K562 (cell line): ENCODE data around the gene HUNK. TPM values are rescaled to one million over a fixed set of nuclear protein-coding genes. Genes with fewer than 3 reads are reported as not detected.

Experiments
- ATAC-seq: fragments of 200-7000 bp; cut with Tn5 transposase; 3 replicates; pipeline ENCODE4 v1.9.1; 2020; ENCODE audit warnings: moderate library complexity
- BruUV-seq: library from RNA; stranded (reverse); fragments of 400-500 nt; replicated peaks from 2 replicates; lab custom pipeline; 2021; lab: Mats Ljungman, UMichigan
- CTCF ChIA-PET: fragments of 300-600 bp; formaldehyde crosslinking; extraction: SDS; loops from one replicate; lab custom pipeline; 2021; ENCODE audit warnings: low intra/inter-chr PET ratio; lab: Yijun Ruan, JAX
- POLR2A ChIA-PET: fragments of 300-600, 350-650 bp; sonication (Branson Sonifier 250); formaldehyde crosslinking; extraction: SDS; loops from one replicate; lab custom pipeline; 2021; ENCODE audit warnings: antibody characterized with exemption, inconsistent platforms; lab: Yijun Ruan, JAX
- DNase-seq, 4 experiments: peaks; one replicate each; pipeline versions ENCODE4 v3.0.0 to v3.0.0-alpha.2; 2011 to 2018; ENCODE audit warnings: low spot score in 3 of 4, mixed read lengths in 3 of 4; ENCODE audit errors: extremely low read depth in 1 of 4
- FAIRE-seq: peaks from 2 replicates; lab custom pipeline; 2011; peaks lifted over from hg19 to GRCh38; lab: Jason Lieb, UNC
- H2AFZ ChIP-seq: 2 replicates; pipeline ENCODE4 v1.6.0; 2011; ENCODE audit warnings: low read depth, low read length, control low read depth, inconsistent platforms
- H3K27ac ChIP-seq: fragments of 200-600 bp; 3 replicates; pipeline ENCODE4 v1.8.0; 2011; ENCODE audit warnings: low read depth, mild to moderate bottlenecking, control low read depth, inconsistent platforms, low read length, moderate library complexity, mixed read lengths; ENCODE audit errors: extremely low read depth
- H3K27me3 ChIP-seq, 2 experiments: fragments of 300-600 bp in 1 of 2; 2 replicates in 1 of 2; 3 replicates in 1 of 2; pipeline versions ENCODE4 v1.6.0 to v1.8.0; 2011; ENCODE audit warnings: inconsistent platforms in 2 of 2, low read length in 2 of 2, mild to moderate bottlenecking in 1 of 2, mixed read lengths in 1 of 2, moderate library complexity in 1 of 2; ENCODE audit not compliant: control insufficient read depth in 2 of 2, insufficient read depth in 2 of 2
- H3K36me3 ChIP-seq: fragments of 300-600 bp; 3 replicates; pipeline ENCODE4 v1.8.0; 2011; ENCODE audit warnings: mild to moderate bottlenecking, low read length, inconsistent platforms; ENCODE audit not compliant: control insufficient read depth, insufficient read depth
- H3K4me1 ChIP-seq, 2 experiments: fragments of 200-600 bp in 1 of 2; replicated peaks in 1 of 2; 2 replicates in 1 of 2; 3 replicates in 1 of 2; pipeline versions ENCODE4 v1.5.1 to v1.8.0; 2011; ENCODE audit warnings: inconsistent platforms in 2 of 2, low read length in 2 of 2, mild to moderate bottlenecking in 1 of 2, mixed read lengths in 1 of 2, moderate library complexity in 1 of 2; ENCODE audit not compliant: control insufficient read depth in 2 of 2, insufficient read depth in 2 of 2
- H3K4me2 ChIP-seq: 2 replicates; pipeline ENCODE4 v1.6.1; 2011; ENCODE audit warnings: low read length, control low read depth, inconsistent platforms, mixed read lengths; ENCODE audit not compliant: insufficient read depth
- H3K4me3 ChIP-seq: fragments of 200-600 bp; sonication (generic), shearing (Covaris generic); 2 replicates; pipeline ENCODE4 v1.5.1; 2016; ENCODE audit warnings: control low read depth, inconsistent platforms
- H3K79me2 ChIP-seq: fragments of 200-600 bp; 3 replicates; pipeline ENCODE4 v1.8.0; 2011; ENCODE audit warnings: low read length, inconsistent platforms; ENCODE audit not compliant: control insufficient read depth, insufficient read depth
- H3K9ac ChIP-seq, 2 experiments: 2 replicates each; pipeline versions ENCODE4 v1.6.0 to v1.6.1; 2011; ENCODE audit warnings: low read depth in 2 of 2, low read length in 2 of 2, control low read depth in 1 of 2, inconsistent platforms in 1 of 2, mild to moderate bottlenecking in 1 of 2, mixed read lengths in 1 of 2; ENCODE audit not compliant: insufficient read depth in 1 of 2
- H3K9me1 ChIP-seq: one replicate; pipeline ENCODE4 v1.6.0; 2011; ENCODE audit warnings: inconsistent platforms, mild to moderate bottlenecking, low read length, moderate library complexity; ENCODE audit not compliant: control insufficient read depth, insufficient read depth
- H3K9me3 ChIP-seq: replicated peaks from 2 replicates; pipeline ENCODE4 v1.5.1; 2011; ENCODE audit warnings: low read depth, low read length, inconsistent platforms; ENCODE audit not compliant: control insufficient read depth, insufficient read depth
- H4K20me1 ChIP-seq: replicated peaks from 2 replicates; pipeline ENCODE4 v1.6.1; 2011; ENCODE audit warnings: low read length, inconsistent platforms, mixed read lengths; ENCODE audit not compliant: control insufficient read depth, insufficient read depth
- CXXC5 ChIP-seq: fragments of 250-450 bp; sonication (Bioruptor Pico); IDR thresholded peaks from 2 replicates; pipeline ENCODE4 v1.8.0; 2022; ENCODE audit warnings: inconsistent platforms, mild to moderate bottlenecking, moderate library complexity
- HDAC8 ChIP-seq: fragments of 450-650 bp; IDR thresholded peaks from 2 replicates; pipeline ENCODE4 v1.6.1; 2016; ENCODE audit warnings: mild to moderate bottlenecking, missing genetic modification characterization, moderate library complexity, missing compliant biosample characterization
- NR2C2 ChIP-seq, 2 experiments: fragments of 200-800 bp in 1 of 2; sonication (Bioruptor generic) in 1 of 2; sonication (generic) in 1 of 2; formaldehyde crosslinking in 1 of 2; IDR thresholded peaks; 2 replicates each; pipeline versions ENCODE4 v1.6.1 to v1.8.0; 2016 to 2022; ENCODE audit warnings: mild to moderate bottlenecking in 1 of 2, missing compliant biosample characterization in 1 of 2, missing genetic modification characterization in 1 of 2, missing genetic modification reagents in 1 of 2
- SMARCA4 ChIP-seq: fragments of 450-650 bp; IDR thresholded peaks from 2 replicates; pipeline ENCODE4 v1.6.1; 2016
- ZBTB8A ChIP-seq: fragments of 450-650 bp; IDR thresholded peaks from 2 replicates; pipeline ENCODE4 v1.6.1; 2018; ENCODE audit warnings: mild to moderate bottlenecking, moderate library complexity; ENCODE audit not compliant: partially characterized antibody
- ZNF316 ChIP-seq: fragments of 450-650 bp; IDR thresholded peaks from 2 replicates; pipeline ENCODE4 v1.6.1; 2016
- WGBS: fragments of 100-300 bp; shearing (Covaris generic); methylation state at CpG from one replicate; pipeline ENCODE4 v1.1.6; 2016; ENCODE audit warnings: low coverage, mixed read lengths; ENCODE audit not compliant: insufficient coverage; ENCODE audit errors: missing lambda C conversion rate; 5-methylcytosine and 5-hydroxymethylcytosine counted together
- in situ Hi-C: fragments of 300-500 bp; cut with MboI; formaldehyde crosslinking; loops from 4 replicates; pipeline ENCODE4 v1.15.0; 2018; ENCODE audit warnings: inconsistent platforms, mixed read lengths
- intact Hi-C: fragments of 100-400 bp; cut with micrococcal nuclease; formaldehyde crosslinking; loops from 2 replicates; pipeline ENCODE4 v1.14.2; 2022
- polyA plus RNA-seq, 8 experiments: library from polyadenylated mRNA; depleted of rRNA in 4 of 8; stranded (reverse) in 5 of 8; unstranded in 3 of 8; fragments of >200 nt; fragmentation: Nextera tagmentation in 2 of 8; fragmentation: Illumina TruSeq in 1 of 8; extraction: Ambion mirVana in 2 of 8; extraction: Trizol in 1 of 8; gene quantifications; 2 replicates each; pipeline versions ENCODE4 v1.2.1 to v1.2.3, GENCODE V29; 2011 to 2014; ENCODE audit warnings: inconsistent platforms in 1 of 8, missing spikeins in 1 of 8
- total RNA-seq, 7 experiments: library from RNA; depleted of rRNA in 6 of 7; stranded (reverse); fragments of >200 nt in 6 of 7; fragmentation: Illumina TruSeq in 2 of 7; extraction: Trizol in 2 of 7; gene quantifications; 2 replicates each; pipeline versions ENCODE4 v1.2.1 to v1.2.3, GENCODE V29; 2011 to 2021; ENCODE audit warnings: low replicate concordance in 1 of 7
- TF ChIP-seq, protein P1 (sequence below), 3 experiments: fragments of 200-800 bp in 1 of 3; fragments of 250-450 bp in 1 of 3; fragments of 450-650 bp in 1 of 3; sonication (Bioruptor Pico) in 1 of 3; sonication (Bioruptor generic) in 1 of 3; formaldehyde crosslinking in 1 of 3; IDR thresholded peaks; 2 replicates each; pipeline versions ENCODE4 v1.6.1 to v1.8.0; 2016 to 2022; ENCODE audit warnings: mild to moderate bottlenecking in 2 of 3, missing genetic modification characterization in 2 of 3, missing compliant biosample characterization in 1 of 3, moderate library complexity in 1 of 3

Gene HUNK
- total and polyA plus RNA-seq, 9 of the 15 experiments (the other 6 are each of a cell fraction or from before 2014, with no cell fraction given): not detected

DNA sequence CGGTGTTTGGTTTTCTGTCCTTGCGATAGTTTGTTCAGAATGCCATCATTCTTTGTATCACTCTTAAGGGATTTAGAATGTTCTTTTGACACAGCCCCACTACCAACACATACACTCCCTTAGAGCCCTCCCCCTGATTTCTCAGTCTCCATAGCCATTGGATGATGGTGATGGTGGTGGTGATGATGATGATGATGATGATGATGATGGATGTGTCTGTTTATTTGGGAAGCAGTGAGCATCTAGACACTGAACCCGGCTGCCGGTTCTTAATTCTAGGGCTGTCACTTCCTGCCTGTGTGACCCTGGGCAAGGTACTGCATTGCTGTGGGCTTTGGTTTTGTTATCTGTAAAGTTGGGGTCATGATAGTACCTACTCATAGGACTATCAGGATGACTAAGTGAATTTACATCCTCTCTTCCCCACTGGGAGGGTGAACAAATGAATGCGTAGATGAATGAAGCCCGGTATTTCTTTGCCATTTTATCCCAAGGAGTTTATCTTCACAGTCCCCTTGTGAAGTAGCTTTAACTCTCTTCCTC, 100.7 kb downstream of the HUNK start:
- H3K27ac ChIP-seq: no peak overlapping the region
- no peak overlapping the region for H3K4me3 ChIP-seq
- FAIRE-seq (no peak), DNase-seq (no peak), ATAC-seq (no peak)
- H3K4me1 ChIP-seq: no peaks in the 10 kb centered on the region
- H3K9me1 ChIP-seq: no peaks in the 10 kb centered on the region
- peaks cover 6 to 26% of the 10 kb centered on the region in 2 experiments; a peak in 4 of 5 replicates for H3K27me3 ChIP-seq
- no peaks in the 10 kb centered on the region for H3K79me2 ChIP-seq
- no peak overlapping the region for H3K9ac ChIP-seq
- ChIA-PET POLR2A (no interaction called here), CTCF (no interaction called here)
- H4K20me1 ChIP-seq: no peaks in the 10 kb centered on the region; the same call in 1 of the 2 replicates
- in situ Hi-C loops (no loop called here), intact Hi-C loops (no loop called here)
- no peaks in the 10 kb centered on the region for H3K36me3 ChIP-seq
- 5% methylated on average over 6 of the region's 6 CpGs for WGBS
- H3K9me3 ChIP-seq: no peaks in the 10 kb centered on the region
- TF ChIP-seq CXXC5: no peak
- TF ChIP-seq, protein P1, sequence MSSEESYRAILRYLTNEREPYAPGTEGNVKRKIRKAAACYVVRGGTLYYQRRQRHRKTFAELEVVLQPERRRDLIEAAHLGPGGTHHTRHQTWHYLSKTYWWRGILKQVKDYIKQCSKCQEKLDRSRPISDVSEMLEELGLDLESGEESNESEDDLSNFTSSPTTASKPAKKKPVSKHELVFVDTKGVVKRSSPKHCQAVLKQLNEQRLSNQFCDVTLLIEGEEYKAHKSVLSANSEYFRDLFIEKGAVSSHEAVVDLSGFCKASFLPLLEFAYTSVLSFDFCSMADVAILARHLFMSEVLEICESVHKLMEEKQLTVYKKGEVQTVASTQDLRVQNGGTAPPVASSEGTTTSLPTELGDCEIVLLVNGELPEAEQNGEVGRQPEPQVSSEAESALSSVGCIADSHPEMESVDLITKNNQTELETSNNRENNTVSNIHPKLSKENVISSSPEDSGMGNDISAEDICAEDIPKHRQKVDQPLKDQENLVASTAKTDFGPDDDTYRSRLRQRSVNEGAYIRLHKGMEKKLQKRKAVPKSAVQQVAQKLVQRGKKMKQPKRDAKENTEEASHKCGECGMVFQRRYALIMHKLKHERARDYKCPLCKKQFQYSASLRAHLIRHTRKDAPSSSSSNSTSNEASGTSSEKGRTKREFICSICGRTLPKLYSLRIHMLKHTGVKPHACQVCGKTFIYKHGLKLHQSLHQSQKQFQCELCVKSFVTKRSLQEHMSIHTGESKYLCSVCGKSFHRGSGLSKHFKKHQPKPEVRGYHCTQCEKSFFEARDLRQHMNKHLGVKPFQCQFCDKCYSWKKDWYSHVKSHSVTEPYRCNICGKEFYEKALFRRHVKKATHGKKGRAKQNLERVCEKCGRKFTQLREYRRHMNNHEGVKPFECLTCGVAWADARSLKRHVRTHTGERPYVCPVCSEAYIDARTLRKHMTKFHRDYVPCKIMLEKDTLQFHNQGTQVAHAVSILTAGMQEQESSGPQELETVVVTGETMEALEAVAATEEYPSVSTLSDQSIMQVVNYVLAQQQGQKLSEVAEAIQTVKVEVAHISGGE (CRISPR knock-in tag; IDR thresholded peaks at IDR 0.05): no peak
- no peak for TF ChIP-seq ZBTB8A
- no peak for TF ChIP-seq ZNF316
- no peak for TF ChIP-seq HDAC8 (tag)
- no peak for TF ChIP-seq SMARCA4
- no peak for TF ChIP-seq NR2C2 (CRISPR knock-in tag; IDR thresholded peaks at IDR 0.05)
- no peak for TF ChIP-seq NR2C2 (tag; IDR thresholded peaks at IDR 0.05)
- H3K4me2 ChIP-seq: no peak overlapping the region
- H2AFZ ChIP-seq: no peak overlapping the region
- no TSS peak for BruUV-seq
